ENCODE measurements around the gene SPATA19.

DNA sequence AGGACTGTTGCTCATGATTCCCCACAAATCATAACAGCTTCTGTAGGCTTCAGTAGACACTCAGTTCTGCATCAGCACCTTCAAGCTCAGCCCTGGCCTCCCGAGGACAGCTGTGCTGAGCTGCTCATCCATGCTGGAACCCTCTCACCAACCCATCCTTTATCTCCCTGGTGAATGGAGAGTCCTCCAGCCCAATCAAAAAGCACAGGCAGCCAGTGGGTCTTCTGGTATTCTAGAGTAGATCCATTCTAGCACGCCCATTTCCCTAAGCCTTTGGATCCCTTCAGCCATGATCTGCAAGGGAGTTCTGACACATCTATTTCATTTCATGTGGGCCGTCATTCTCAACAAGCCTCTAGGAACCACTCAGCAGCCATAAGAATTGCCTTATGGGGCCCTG, 44.6 kb upstream of the SPATA19 start:
- TF ChIP-seq CTCF (conservative IDR thresholded peaks at IDR 0.05), result no peak
- no peak for TF ChIP-seq EZH2 (IDR thresholded peaks at IDR 0.05; ENCODE audit: low read depth)
